ENCODE data around the gene RSPH4A.

GRCh38 chr6:116662202-116662601 lies 45.9 kb downstream of the RSPH4A start:
- TF ChIP-seq CTCF (IDR thresholded peaks at IDR 0.05): no peak
- no peak for TF ChIP-seq POLR2A (IDR thresholded peaks at IDR 0.05)
